Measurements from ENCODE around the gene DDR2.

DDR2 gene

GRCh38 chr1:162701286-162701685 is 69.0 kb downstream of the DDR2 start:
- DNase-seq: no peak

GRCh38 chr1:162702628-162703027 is 70.4 kb downstream of the DDR2 start:
- DNase-seq: no peak

- no peak for DNase-seq
Observed at GRCh38 chr1:162703708-162704107, 71.4 kb downstream of the DDR2 start.

GRCh38 chr1:162704673-162705424 is 72.6 kb downstream of the DDR2 start:
- DNase-seq: no peak

- no peak for DNase-seq
Observed at GRCh38 chr1:162706003-162706402, 73.7 kb downstream of the DDR2 start.

- DNase-seq: no peak
Observed at GRCh38 chr1:162706606-162707005, 74.3 kb downstream of the DDR2 start.

GRCh38 chr1:162708286-162708685 is 76.0 kb downstream of the DDR2 start:
- no peak for DNase-seq

- DNase-seq: no peak
Observed at GRCh38 chr1:162709132-162709860, 77.0 kb downstream of the DDR2 start.

GRCh38 chr1:162709870-162710269 is 77.6 kb downstream of the DDR2 start:
- DNase-seq: no peak

- DNase-seq: no peak
Observed at GRCh38 chr1:162710345-162710744, 78.1 kb downstream of the DDR2 start.

GRCh38 chr1:162710780-162711465 is 78.7 kb downstream of the DDR2 start:
- DNase-seq: no peak

GRCh38 chr1:162712317-162713029 is 80.2 kb downstream of the DDR2 start:
- DNase-seq: no peak

- DNase-seq: no peak
Observed at GRCh38 chr1:162716123-162716522, 83.9 kb downstream of the DDR2 start.

GRCh38 chr1:162716552-162716951 is 84.3 kb downstream of the DDR2 start:
- no peak for DNase-seq

GRCh38 chr1:162717548-162718184 is 85.4 kb downstream of the DDR2 start:
- DNase-seq: no peak

- no peak for DNase-seq
Observed at GRCh38 chr1:162719678-162720077, 87.4 kb downstream of the DDR2 start.

GRCh38 chr1:162720996-162721395 is 88.7 kb downstream of the DDR2 start:
- no peak for DNase-seq

GRCh38 chr1:162721471-162721870 is 89.2 kb downstream of the DDR2 start:
- DNase-seq: no peak

GRCh38 chr1:162722036-162722435 is 89.8 kb downstream of the DDR2 start:
- no peak for DNase-seq

GRCh38 chr1:162724583-162725120 is 92.4 kb downstream of the DDR2 start:
- no peak for DNase-seq

GRCh38 chr1:162725301-162725837 is 93.1 kb downstream of the DDR2 start:
- DNase-seq: no peak

GRCh38 chr1:162726555-162726954 is 94.3 kb downstream of the DDR2 start:
- no peak for DNase-seq

All from GDM1 (cell line).